Astrocyte (in vitro differentiated cells and primary cell): ENCODE measurements around the gene KIF18A.

ENCODE experiments used
- CTCF ChIP-seq: IDR thresholded peaks from 2 replicates; pipeline ENCODE4 v1.5.1; 2011; ENCODE audit warnings: low read depth, mild to moderate bottlenecking, inconsistent platforms, low read length, moderate library complexity; ENCODE audit not compliant: insufficient read depth
- EZH2 ChIP-seq: IDR thresholded peaks from 2 replicates; pipeline ENCODE4 v1.6.1; 2012; ENCODE audit warnings: mild to moderate bottlenecking, low read length, inconsistent platforms; ENCODE audit not compliant: insufficient read depth

- no peak for TF ChIP-seq CTCF
- no peak for TF ChIP-seq EZH2
These were observed 2.3 kb upstream of the KIF18A start for GRCh38 chr11:28110108-28110820.
